ENCODE data around the gene DLK2.
"Not testable (repeated sequence)": the region's sequence is repeated elsewhere in the genome, so short reads cannot be mapped to it uniquely, and the experiment has no call there.

DLK2 gene

DNA sequence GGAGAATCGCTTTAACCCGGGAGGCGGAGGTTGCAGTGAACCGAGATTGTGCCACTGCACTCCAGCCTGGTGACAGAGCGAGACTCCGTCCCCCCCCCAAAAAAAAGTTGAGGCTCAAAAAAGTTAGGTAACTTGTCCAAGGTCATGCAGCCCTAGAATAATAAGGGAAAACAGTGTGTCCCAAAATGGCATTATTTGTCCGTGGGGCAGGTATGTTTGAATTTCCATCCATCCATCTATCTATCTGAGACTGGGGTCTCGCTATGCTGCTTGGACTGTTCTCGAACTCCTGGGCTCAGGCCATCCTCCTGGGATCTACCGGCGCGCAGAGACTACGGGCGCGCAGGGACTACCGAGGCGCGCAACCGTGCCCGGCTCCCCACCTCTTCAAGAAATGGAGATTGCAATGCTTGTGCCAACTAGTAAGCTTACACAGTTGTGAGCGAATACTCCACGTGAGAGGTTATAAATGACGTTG is 28.4 kb downstream of the DLK2 start:
- no peak for DNase-seq (ENCODE audit: low read depth)

DNA sequence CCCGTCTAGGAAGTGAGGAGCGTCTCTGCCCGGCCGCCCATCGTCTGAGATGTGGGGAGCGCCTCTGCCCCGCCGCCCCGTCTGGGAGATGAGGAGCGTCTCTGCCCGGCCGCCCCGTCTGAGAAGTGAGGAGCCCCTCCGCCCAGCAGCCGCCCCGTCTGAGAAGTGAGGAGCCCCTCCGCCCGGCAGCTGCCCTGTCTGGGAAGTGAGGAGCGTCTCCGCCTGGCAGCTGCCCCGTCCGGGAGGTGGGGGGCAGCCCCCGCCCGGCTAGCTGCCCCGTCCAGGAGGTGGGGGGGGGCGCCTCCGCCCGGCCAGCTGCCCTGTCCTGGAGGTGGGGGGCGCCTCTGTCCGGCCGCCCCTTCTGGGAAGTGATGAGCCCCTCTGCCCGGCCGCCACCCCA is 30.3 kb downstream of the DLK2 start:
- not testable (repeated sequence) for DNase-seq (ENCODE audit: low read depth)

DNA sequence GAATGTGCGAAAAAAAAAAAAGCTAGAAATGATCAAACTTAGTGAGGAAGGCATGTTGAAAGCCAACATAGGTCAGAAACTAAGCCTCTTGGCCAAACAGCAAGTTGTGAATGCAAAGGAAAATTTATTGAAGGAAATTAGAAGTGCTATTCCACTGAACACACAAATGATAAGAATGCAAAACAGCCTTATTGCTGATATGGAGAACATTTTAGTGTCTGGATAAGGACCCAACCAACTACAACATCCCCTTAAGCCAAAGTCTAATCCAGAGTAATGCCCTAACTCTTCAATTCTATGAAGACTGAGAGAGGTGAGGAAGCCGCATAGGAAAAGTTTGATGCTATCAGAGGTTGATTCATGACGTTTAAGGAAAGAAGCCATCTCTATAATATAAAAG is 33.5 kb downstream of the DLK2 start:
- DNase-seq (ENCODE audit: low read depth): no peak

- DNase-seq (ENCODE audit: low read depth): no peak
Observed at GRCh38 chr6:43420012-43420709, 35.2 kb downstream of the DLK2 start.

DNA sequence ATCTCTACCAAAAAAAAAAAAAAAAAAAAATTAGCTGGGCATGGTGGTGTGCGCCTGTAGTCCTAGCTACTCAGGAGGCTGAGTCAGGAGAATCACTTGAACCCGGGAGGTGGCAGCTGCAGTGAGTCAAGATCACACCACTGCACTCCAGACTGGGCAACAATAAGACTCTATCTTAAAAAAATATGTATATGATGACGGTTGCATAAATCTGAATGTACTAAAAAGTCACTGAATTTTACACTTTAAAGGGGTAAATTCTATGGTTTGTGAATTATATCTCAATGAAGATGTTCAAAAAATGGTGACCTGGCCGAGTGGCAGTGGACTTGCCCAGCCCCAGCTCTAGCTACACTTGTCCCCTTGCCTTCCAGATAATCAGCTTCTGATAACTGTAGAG is 38.4 kb downstream of the DLK2 start:
- no peak for DNase-seq (ENCODE audit: low read depth)

- DNase-seq (ENCODE audit: low read depth): not testable (repeated sequence)
Observed at GRCh38 chr6:43415275-43415674, 40.1 kb downstream of the DLK2 start.

DNA sequence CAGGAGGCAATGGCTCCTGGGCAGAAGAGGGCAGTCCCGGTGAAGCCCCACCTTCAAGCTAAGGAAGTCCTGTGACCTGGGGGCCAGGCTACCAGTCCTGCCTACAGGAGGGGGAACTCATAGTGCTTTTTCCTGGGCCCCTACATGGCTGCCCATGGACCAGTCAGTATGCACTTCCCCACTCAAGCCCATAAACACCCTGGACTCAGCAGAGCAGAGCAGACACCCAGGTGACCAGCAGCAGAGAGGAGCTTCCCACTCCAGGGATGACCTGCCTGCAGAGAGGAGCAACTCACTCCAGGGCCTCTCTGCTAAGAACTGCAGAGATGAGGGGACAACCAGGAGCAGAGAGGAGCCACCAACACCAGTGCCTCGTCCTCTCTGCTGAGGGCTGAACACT is 42.3 kb downstream of the DLK2 start:
- DNase-seq (ENCODE audit: low read depth): no peak

- no peak for DNase-seq (ENCODE audit: low read depth)
Observed at GRCh38 chr6:43412541-43412940, 42.8 kb downstream of the DLK2 start.

GRCh38 chr6:43410776-43411175 is 44.6 kb downstream of the DLK2 start:
- not testable (repeated sequence) for DNase-seq (ENCODE audit: low read depth)

GRCh38 chr6:43408259-43408658 is 47.1 kb downstream of the DLK2 start:
- no peak for DNase-seq (ENCODE audit: low read depth)

- no peak for DNase-seq (ENCODE audit: low read depth)
Observed at GRCh38 chr6:43407296-43407695, 48.1 kb downstream of the DLK2 start.

- no peak for DNase-seq (ENCODE audit: low read depth)
Observed at GRCh38 chr6:43405354-43405753, 50.0 kb downstream of the DLK2 start.

GRCh38 chr6:43402820-43403219 is 52.5 kb downstream of the DLK2 start:
- no peak for DNase-seq (ENCODE audit: low read depth)

DNA sequence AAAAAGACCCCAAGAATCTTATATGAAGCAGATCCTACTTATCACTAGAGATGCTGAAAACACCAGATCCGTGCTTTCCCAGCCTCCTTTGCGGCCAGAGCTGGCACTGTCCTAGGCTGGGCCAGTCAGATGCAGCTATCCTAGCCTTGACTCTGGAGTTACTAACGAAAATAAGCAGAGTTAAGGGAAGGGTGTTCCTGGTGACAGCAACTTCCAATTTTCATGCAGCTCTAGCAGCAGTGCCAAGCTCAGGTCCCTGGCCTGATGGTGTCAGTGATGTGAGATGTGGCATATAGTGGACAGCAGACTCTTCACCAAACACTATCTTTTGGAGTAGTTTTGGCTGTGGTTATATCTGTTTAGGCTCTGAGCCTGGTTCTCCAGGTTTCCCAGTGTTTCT is 53.6 kb downstream of the DLK2 start:
- DNase-seq (ENCODE audit: low read depth): no peak

Data from activated T-cell treated with anti-CD3 and anti-CD28 coated beads for 48 hours (primary cell).